GM12878 (cell line): ENCODE results near the gene HADH. TPM values are rescaled to one million over a fixed set of nuclear protein-coding genes. Genes with fewer than 3 reads are reported as not detected.

Experiments used
- ATAC-seq: fragments of 200-7000 bp; cut with Tn5 transposase; 3 replicates; pipeline ENCODE4 v1.9.1; 2020; ENCODE audit warnings: mild to moderate bottlenecking, moderate library complexity
- BruUV-seq: library from RNA; stranded (reverse); fragments of 400-500 nt; replicated peaks from 2 replicates; lab custom pipeline; 2021; lab: Mats Ljungman, UMichigan
- CTCF ChIA-PET: fragments of 300-600 bp; sonication (Branson Sonifier 250); formaldehyde crosslinking; extraction: SDS; loops from one replicate; lab custom pipeline; 2021; ENCODE audit warnings: inconsistent platforms; lab: Yijun Ruan, JAX
- POLR2A ChIA-PET: fragments of 350-600 bp; formaldehyde crosslinking; extraction: SDS; loops from one replicate; lab custom pipeline; 2021; ENCODE audit warnings: inconsistent platforms; lab: Charles Lee
- RAD21 ChIA-PET: fragments of 300-600 bp; sonication (Branson Sonifier 250); formaldehyde crosslinking; loops from one replicate; lab custom pipeline; 2023; ENCODE audit warnings: antibody characterized with exemption; ENCODE audit not compliant: unreplicated experiment; lab: Charles Lee
- SMC1A ChIA-PET: fragments of 300-600 bp; sonication (Branson Sonifier 250); formaldehyde crosslinking; loops from one replicate; lab custom pipeline; 2023; ENCODE audit not compliant: unreplicated experiment, uncharacterized antibody; lab: Charles Lee
- DNase-seq: peaks from one replicate; pipeline ENCODE4 v3.0.0-alpha.2; 2011; ENCODE audit warnings: low read depth, low spot score
- FAIRE-seq: peaks from 3 replicates; lab custom pipeline; 2011; peaks lifted over from hg19 to GRCh38; lab: Jason Lieb, UNC
- H2AFZ ChIP-seq: 2 replicates; pipeline ENCODE4 v1.6.0; 2011; ENCODE audit warnings: low read depth, low read length, control low read depth; ENCODE audit not compliant: control insufficient read depth
- H3K27ac ChIP-seq: 2 replicates; pipeline ENCODE4 v1.5.1; 2011; ENCODE audit warnings: control low read depth; ENCODE audit not compliant: control insufficient read depth, insufficient read depth
- H3K27me3 ChIP-seq, 2 experiments: replicated peaks in 1 of 2; 2 replicates each; pipeline versions ENCODE4 v1.6.0 to v1.6.1; 2011; ENCODE audit warnings: low read length in 1 of 2; ENCODE audit not compliant: control insufficient read depth in 2 of 2, insufficient read depth in 2 of 2
- H3K36me3 ChIP-seq, 2 experiments: 2 replicates each; pipeline ENCODE4 v1.5.1; 2011; ENCODE audit warnings: low read length in 1 of 2; ENCODE audit not compliant: control insufficient read depth in 2 of 2, insufficient read depth in 2 of 2
- H3K4me1 ChIP-seq: 2 replicates; pipeline ENCODE4 v1.6.1; 2011; ENCODE audit warnings: mild to moderate bottlenecking, low read length, moderate library complexity, mixed read lengths; ENCODE audit not compliant: control insufficient read depth, insufficient read depth
- H3K4me2 ChIP-seq: 2 replicates; pipeline ENCODE4 v1.6.0; 2011; ENCODE audit warnings: control low read depth; ENCODE audit not compliant: control insufficient read depth, insufficient read depth
- H3K4me3 ChIP-seq: fragments of 200-600 bp; sonication (generic); 2 replicates; pipeline ENCODE4 v1.5.1; 2016
- H3K79me2 ChIP-seq: 2 replicates; pipeline ENCODE4 v1.6.0; 2011; ENCODE audit warnings: low read length; ENCODE audit not compliant: control insufficient read depth, insufficient read depth
- H3K9ac ChIP-seq: 2 replicates; pipeline ENCODE4 v1.8.0; 2011; ENCODE audit warnings: low read length, control low read depth, mixed read lengths; ENCODE audit not compliant: control insufficient read depth, insufficient read depth
- H3K9me3 ChIP-seq: replicated peaks from 3 replicates; pipeline ENCODE4 v1.5.1; 2011; ENCODE audit warnings: mild to moderate bottlenecking, low read length; ENCODE audit not compliant: control insufficient read depth, insufficient read depth
- H4K20me1 ChIP-seq: 2 replicates; pipeline ENCODE4 v1.6.0; 2011; ENCODE audit not compliant: control insufficient read depth, insufficient read depth
- ATF3 ChIP-seq: IDR thresholded peaks from 2 replicates; pipeline ENCODE4 v1.6.1; 2011; ENCODE audit warnings: low read depth, mild to moderate bottlenecking, low read length, moderate library complexity, borderline replicate concordance; ENCODE audit errors: extremely low read depth
- BCLAF1 ChIP-seq: fragments of 450-650 bp; IDR thresholded peaks from 2 replicates; pipeline ENCODE4 v1.6.1; 2017; ENCODE audit warnings: antibody characterized with exemption, mild to moderate bottlenecking, moderate library complexity
- CEBPZ ChIP-seq: fragments of 150-350 bp; IDR thresholded peaks from 2 replicates; pipeline ENCODE4 v1.6.1; 2016; ENCODE audit warnings: low read depth, low read length
- ESRRA ChIP-seq: IDR thresholded peaks from 2 replicates; pipeline ENCODE4 v1.6.1; 2012; ENCODE audit warnings: mild to moderate bottlenecking, low read length, improper control_type of control experiment
- MYC ChIP-seq: IDR thresholded peaks from 2 replicates; pipeline ENCODE4 v1.6.1; 2011; ENCODE audit warnings: mild to moderate bottlenecking, low read length, moderate library complexity, inconsistent platforms; ENCODE audit not compliant: insufficient read depth, insufficient replicate concordance, insufficient read length, severe bottlenecking
- PAX5 ChIP-seq: IDR thresholded peaks from 2 replicates; pipeline ENCODE4 v1.6.1; 2011; ENCODE audit warnings: low read depth, low read length, borderline replicate concordance
- RUNX3 ChIP-seq: IDR thresholded peaks from 2 replicates; pipeline ENCODE4 v1.6.1; 2012; ENCODE audit warnings: low read length, inconsistent platforms
- STAT1 ChIP-seq: fragments of 450-650 bp; conservative IDR thresholded peaks from 2 replicates; pipeline ENCODE4 v1.6.1; 2014; ENCODE audit warnings: antibody characterized with exemption, mild to moderate bottlenecking
- YY1 ChIP-seq: IDR thresholded peaks from 2 replicates; pipeline ENCODE4 v1.6.1; 2011; ENCODE audit warnings: low read depth, mild to moderate bottlenecking, low read length
- WGBS: methylation state at CpG from one replicate; pipeline ENCODE4 v1.1.6; 2016; ENCODE audit warnings: low lambda C conversion rate; ENCODE audit not compliant: insufficient replicate concordance, insufficient coverage; ENCODE audit errors: missing lambda C conversion rate; 5-methylcytosine and 5-hydroxymethylcytosine counted together
- in situ Hi-C: fragments of 300-500 bp; cut with MboI; formaldehyde crosslinking; loops from 9 replicates; pipeline ENCODE4 v1.14.3; 2018; ENCODE audit warnings: mixed read lengths
- intact Hi-C: fragments of 100-400 bp; cut with micrococcal nuclease; formaldehyde crosslinking; loops from one replicate; pipeline ENCODE4 v1.14.2; 2022; ENCODE audit not compliant: unreplicated experiment
- polyA plus RNA-seq, 11 experiments: library from polyadenylated mRNA; depleted of rRNA in 4 of 11; unstranded in 6 of 11; stranded (reverse) in 5 of 11; fragments of >200 nt; fragmentation: Nextera tagmentation in 4 of 11; fragmentation: Illumina TruSeq in 1 of 11; extraction: Ambion mirVana in 4 of 11; extraction: Trizol in 1 of 11; gene quantifications; 1 replicate in 1 of 11; 2 replicates in 10 of 11; pipeline versions ENCODE4 v1.2.1 to v1.2.3, GENCODE V29; 2011 to 2016; ENCODE audit warnings: inconsistent platforms in 2 of 11, missing spikeins in 2 of 11, low read depth in 1 of 11
- total RNA-seq, 4 experiments: library from RNA; depleted of rRNA in 3 of 4; stranded (reverse); fragments of >200 nt in 3 of 4; fragmentation: Illumina TruSeq in 1 of 4; extraction: Trizol in 1 of 4; gene quantifications; 2 replicates each; pipeline versions ENCODE4 v1.2.1 to v1.2.3, GENCODE V29; 2013 to 2021

The HADH gene
- total and polyA plus RNA-seq, 10 of the 15 experiments (the other 5 are each of a cell fraction or from before 2014, with no cell fraction given), result 20.3 to 97.9 (median 76.6) TPM

DNA sequence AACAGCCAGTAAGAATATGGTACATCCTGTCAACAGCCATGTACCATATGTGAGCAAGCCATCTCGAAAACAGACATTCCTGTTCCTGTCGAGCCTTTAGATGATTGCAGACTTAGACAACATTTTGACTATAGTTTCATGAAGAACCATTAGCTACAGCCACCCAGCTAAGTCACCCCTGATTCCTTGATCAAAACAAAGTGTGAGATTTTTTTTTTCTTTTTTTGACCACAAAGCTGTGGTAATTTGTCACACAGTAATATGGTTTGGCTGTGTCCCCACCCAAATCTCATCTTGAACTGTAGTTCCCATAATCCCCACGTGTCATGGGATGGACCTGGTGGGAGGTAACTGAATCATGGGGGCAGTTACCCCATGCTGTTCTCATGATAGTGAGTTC lies 15.2 kb upstream of the HADH start:
- ATAC-seq, result no peak
- Histone ChIP-seq H3K4me1 (no peaks in the 10 kb centered on the region), H3K4me2 (no peak overlapping the region), H3K36me3 (no peaks in the 10 kb centered on the region), H3K79me2 (no peaks in the 10 kb centered on the region), H3K9me3 (no peaks in the 10 kb centered on the region; the same call in 2 of the 3 replicates), H3K4me3 (no peak overlapping the region), H2AFZ (no peak overlapping the region), H3K9ac (no peak overlapping the region), H3K27ac (no peak overlapping the region), H3K27me3 (no peaks in the 10 kb centered on the region), H4K20me1 (no peaks in the 10 kb centered on the region)
- intact Hi-C loops, result no loop called here
- TF ChIP-seq PAX5 (no peak), BCLAF1 (no peak)
- ChIA-PET SMC1A (no interaction called here), POLR2A (no interaction called here), RAD21 (no interaction called here), CTCF (no interaction called here)
- FAIRE-seq, result no peak
- WGBS, result 33% methylated on average over 3 of the region's 3 CpGs
- BruUV-seq, result no TSS peak
- in situ Hi-C loops, result no loop called here
- DNase-seq, result no peak

DNA sequence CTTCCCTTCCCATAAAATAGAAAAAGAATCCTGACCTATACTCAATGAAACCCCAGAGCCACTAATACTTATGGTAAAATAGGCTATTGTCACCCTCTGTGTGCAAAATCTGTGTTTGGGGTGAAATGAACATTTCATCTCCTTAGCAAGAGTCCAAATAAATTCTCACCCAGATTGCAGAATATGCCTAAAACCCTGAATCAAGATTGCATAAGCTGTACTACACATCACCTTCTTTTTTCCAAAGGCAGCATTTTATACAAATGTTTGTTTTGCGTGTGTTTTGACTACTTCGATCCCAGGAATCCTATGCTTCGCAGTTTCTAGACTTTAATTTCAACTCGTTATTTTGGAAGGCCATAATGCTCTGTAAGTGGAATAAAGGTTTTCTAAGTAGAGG lies 12.2 kb upstream of the HADH start:
- no TSS peak for BruUV-seq
- ChIA-PET CTCF (no interaction called here), POLR2A (no interaction called here), RAD21 (no interaction called here), SMC1A (interaction anchor here (0.8 kb wide), 1 partner anchor 18 kb away, joined by 3 read pairs; no protein-coding TSS in a partner anchor)
- Histone ChIP-seq H3K4me1 (no peaks in the 10 kb centered on the region), H3K4me2 (no peak overlapping the region), H3K36me3 (no peaks in the 10 kb centered on the region), H3K9ac (no peak overlapping the region), H3K4me3 (no peak overlapping the region), H2AFZ (no peak overlapping the region), H4K20me1 (no peaks in the 10 kb centered on the region), H3K79me2 (no peaks in the 10 kb centered on the region), H3K27me3 (no peaks in the 10 kb centered on the region), H3K9me3 (no peaks in the 10 kb centered on the region; the same call in 2 of the 3 replicates), H3K27ac (no peak overlapping the region)
- in situ Hi-C loops (no loop called here), intact Hi-C loops (no loop called here)
- no peak for FAIRE-seq
- 63% methylated on average over 4 of the region's 4 CpGs for WGBS
- no peak for ATAC-seq
- no peak for DNase-seq
- TF ChIP-seq YY1, result no peak
- no peak for TF ChIP-seq ATF3
- TF ChIP-seq STAT1, result no peak
- TF ChIP-seq RUNX3, result no peak
- no peak for TF ChIP-seq MYC
- TF ChIP-seq CEBPZ, result no peak
- TF ChIP-seq ESRRA, result no peak
